DND-41 (cell line): Measurements from ENCODE around the gene STARD3.

Experiments
- ATAC-seq: fragments of 200-7000 bp; cut with Tn5 transposase; 3 replicates; pipeline ENCODE4 v1.9.1; 2021; ENCODE audit warnings: low read depth; ENCODE audit not compliant: insufficient read depth
- DNase-seq: peaks from one replicate; pipeline ENCODE4 v3.0.0-alpha.2; 2020
- H2AFZ ChIP-seq: 2 replicates; pipeline ENCODE4 v1.6.0; 2012; ENCODE audit warnings: low read depth, low read length
- H3K27ac ChIP-seq: 2 replicates; pipeline ENCODE4 v1.5.1; 2012; ENCODE audit warnings: low read length, inconsistent platforms
- H3K27me3 ChIP-seq: fragments of 200-600 bp; sonication (generic); 2 replicates; pipeline ENCODE4 v1.6.0; 2012; ENCODE audit warnings: low read length, mild to moderate bottlenecking, inconsistent platforms; ENCODE audit not compliant: insufficient read depth, poor library complexity
- H3K36me3 ChIP-seq: 2 replicates; pipeline ENCODE4 v1.5.1; 2012; ENCODE audit warnings: low read length, inconsistent platforms; ENCODE audit not compliant: insufficient read depth
- H3K4me1 ChIP-seq: 2 replicates; pipeline ENCODE4 v1.5.1; 2012; ENCODE audit warnings: mild to moderate bottlenecking, low read length; ENCODE audit not compliant: insufficient read depth
- H3K4me2 ChIP-seq: 2 replicates; pipeline ENCODE4 v1.6.0; 2012; ENCODE audit warnings: mild to moderate bottlenecking, moderate library complexity, low read length, inconsistent platforms; ENCODE audit not compliant: insufficient read depth
- H3K4me3 ChIP-seq, 2 experiments: fragments of 200-600 bp in 1 of 2; shearing (Covaris generic) in 1 of 2; 2 replicates each; pipeline ENCODE4 v1.5.1; 2012 to 2016; ENCODE audit warnings: inconsistent platforms in 2 of 2, low read length in 2 of 2, mild to moderate bottlenecking in 2 of 2, low read depth in 1 of 2, moderate library complexity in 1 of 2
- H3K79me2 ChIP-seq: 2 replicates; pipeline ENCODE4 v1.6.0; 2012; ENCODE audit warnings: low read length, inconsistent platforms; ENCODE audit not compliant: insufficient read depth
- H3K9ac ChIP-seq: 2 replicates; pipeline ENCODE4 v1.6.0; 2012; ENCODE audit warnings: low read depth, mild to moderate bottlenecking, inconsistent platforms, low read length, moderate library complexity
- H3K9me3 ChIP-seq: 2 replicates; pipeline ENCODE4 v1.5.1; 2012; ENCODE audit warnings: low read length, moderate library complexity, mild to moderate bottlenecking, inconsistent platforms; ENCODE audit not compliant: insufficient read depth, severe bottlenecking
- H4K20me1 ChIP-seq: 2 replicates; pipeline ENCODE4 v1.6.0; 2012; ENCODE audit warnings: low read length; ENCODE audit not compliant: insufficient read depth
- EZH2 ChIP-seq: IDR thresholded peaks from 3 replicates; pipeline ENCODE4 v1.6.1; 2012; ENCODE audit warnings: borderline replicate concordance, low read depth, mild to moderate bottlenecking, moderate library complexity, low read length, inconsistent platforms; ENCODE audit not compliant: severe bottlenecking
- TF ChIP-seq, protein P1 (sequence below): IDR thresholded peaks from 2 replicates; pipeline ENCODE4 v1.5.1; 2012; ENCODE audit warnings: borderline replicate concordance, low read length, moderate library complexity, mild to moderate bottlenecking; ENCODE audit not compliant: poor library complexity, severe bottlenecking; ENCODE audit errors: extremely low read depth

Gene STARD3

DNA sequence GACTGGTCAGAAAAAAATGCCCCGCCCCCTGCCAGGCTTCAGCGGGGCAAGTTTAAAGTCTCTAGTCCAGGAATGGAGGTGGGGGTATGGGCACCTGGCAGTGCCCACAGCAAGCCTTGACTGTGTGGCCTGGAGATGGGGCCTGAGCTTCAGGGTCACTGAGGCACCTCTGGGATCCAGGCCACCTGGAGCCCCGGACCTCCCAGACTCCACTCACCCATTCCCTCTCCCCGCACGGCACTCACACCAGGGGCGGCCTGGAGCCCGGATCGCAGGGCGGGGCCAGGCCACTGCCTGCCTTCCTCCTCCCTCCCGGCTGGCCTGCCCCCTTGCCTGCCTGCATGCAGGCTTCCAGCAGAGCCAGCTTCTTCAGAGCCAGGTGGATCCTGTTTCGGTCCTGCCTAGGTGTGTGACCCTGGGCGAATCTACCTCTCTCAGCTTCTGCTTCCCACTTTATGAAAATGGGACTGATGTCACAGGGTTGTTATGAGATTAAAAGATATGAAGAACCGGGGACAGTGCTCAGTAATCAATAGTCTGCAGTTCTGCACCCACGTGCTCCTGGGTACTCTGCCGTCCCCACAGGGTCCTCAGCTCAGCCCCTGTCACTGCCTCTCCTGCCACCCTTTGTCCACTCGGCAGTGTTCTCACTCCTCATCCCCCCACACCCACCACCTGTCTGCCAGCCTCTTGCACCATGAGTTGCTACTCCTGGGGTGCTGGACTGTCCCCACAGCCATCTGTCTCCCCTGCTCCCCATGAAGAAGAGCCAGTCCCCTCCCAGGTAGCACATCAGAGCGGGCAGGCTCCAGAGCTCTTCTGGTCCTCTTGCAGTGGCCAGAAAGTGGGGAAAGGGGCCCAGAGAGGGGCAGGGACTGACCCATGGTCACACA, 27.0 kb downstream of the STARD3 start:
- H3K4me3 ChIP-seq: no peak overlapping the region
- no peak overlapping the region for H3K4me2 ChIP-seq
- H3K27me3 ChIP-seq: no peaks in the 10 kb centered on the region
- peaks cover 21% of the 10 kb centered on the region for H4K20me1 ChIP-seq
- ATAC-seq: no peak
- H2AFZ ChIP-seq: no peak overlapping the region
- no peak for DNase-seq
- no peak overlapping the region for H3K9ac ChIP-seq
- H3K36me3 ChIP-seq: peaks cover 41% of the 10 kb centered on the region
- no peaks in the 10 kb centered on the region for H3K79me2 ChIP-seq
- no peak overlapping the region for H3K27ac ChIP-seq
- TF ChIP-seq, protein P1, sequence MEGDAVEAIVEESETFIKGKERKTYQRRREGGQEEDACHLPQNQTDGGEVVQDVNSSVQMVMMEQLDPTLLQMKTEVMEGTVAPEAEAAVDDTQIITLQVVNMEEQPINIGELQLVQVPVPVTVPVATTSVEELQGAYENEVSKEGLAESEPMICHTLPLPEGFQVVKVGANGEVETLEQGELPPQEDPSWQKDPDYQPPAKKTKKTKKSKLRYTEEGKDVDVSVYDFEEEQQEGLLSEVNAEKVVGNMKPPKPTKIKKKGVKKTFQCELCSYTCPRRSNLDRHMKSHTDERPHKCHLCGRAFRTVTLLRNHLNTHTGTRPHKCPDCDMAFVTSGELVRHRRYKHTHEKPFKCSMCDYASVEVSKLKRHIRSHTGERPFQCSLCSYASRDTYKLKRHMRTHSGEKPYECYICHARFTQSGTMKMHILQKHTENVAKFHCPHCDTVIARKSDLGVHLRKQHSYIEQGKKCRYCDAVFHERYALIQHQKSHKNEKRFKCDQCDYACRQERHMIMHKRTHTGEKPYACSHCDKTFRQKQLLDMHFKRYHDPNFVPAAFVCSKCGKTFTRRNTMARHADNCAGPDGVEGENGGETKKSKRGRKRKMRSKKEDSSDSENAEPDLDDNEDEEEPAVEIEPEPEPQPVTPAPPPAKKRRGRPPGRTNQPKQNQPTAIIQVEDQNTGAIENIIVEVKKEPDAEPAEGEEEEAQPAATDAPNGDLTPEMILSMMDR: no peak
- TF ChIP-seq EZH2: no peak
- no peaks in the 10 kb centered on the region for H3K9me3 ChIP-seq
- H3K4me1 ChIP-seq: no peaks in the 10 kb centered on the region

DNA sequence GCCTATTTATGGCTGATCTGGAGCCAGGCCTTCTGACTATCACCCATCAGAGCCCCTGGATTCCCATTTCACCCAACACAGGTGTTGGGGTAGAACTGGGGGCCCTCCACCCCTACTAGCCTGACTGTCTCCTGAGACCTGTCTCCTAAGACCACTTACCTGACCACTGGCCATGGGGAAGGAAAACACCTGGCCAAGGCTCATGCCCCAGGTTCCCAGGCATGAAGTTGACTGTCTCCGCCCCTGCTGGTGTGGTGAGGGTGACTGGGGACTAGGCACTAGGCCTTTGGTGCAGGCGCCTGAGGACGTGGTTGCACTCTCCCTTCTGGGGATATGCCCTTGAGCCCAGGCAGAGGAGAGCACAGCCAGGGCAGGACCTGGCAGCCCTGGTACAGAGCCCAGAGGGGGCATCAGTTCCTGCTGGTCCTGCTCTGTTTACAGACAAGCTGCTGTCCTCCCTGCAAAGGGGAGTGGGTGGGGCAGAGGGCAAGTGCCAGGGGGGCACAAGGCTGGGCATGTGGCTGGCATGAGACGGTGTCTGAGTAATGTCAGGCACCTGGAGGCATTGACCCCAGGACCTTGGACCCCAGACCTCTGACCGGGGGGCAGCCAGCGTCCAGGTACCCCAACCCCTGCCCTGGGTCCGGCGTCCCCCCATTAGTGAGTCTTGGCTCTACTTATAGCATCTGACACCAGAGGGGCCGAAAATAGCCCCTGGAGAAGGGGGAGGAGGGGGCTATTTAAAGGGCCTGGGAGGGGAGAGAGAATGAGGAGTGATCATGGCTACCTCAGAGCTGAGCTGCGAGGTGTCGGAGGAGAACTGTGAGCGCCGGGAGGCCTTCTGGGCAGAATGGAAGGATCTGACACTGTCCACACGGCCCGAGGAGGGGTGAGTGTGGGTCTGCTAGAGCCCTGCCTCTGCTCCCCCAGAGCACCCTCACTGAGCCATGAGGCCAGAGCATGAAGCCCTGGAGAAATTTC, 27.9 kb downstream of the STARD3 start, which contains the start of gene TCAP:
TSS of gene TCAP (plus strand) at position 769 of the 981 bp plus-strand sequence. CDS start at position 780, 11 bp downstream.
- no peaks in the 10 kb centered on the region for H3K4me1 ChIP-seq
- H2AFZ ChIP-seq: no peak within 1 kb of the TSS
- no peaks in the 10 kb centered on the region for H3K9me3 ChIP-seq
- H3K9ac ChIP-seq: no peak within 1 kb of the TSS
- peaks cover 21% of the 10 kb centered on the region; the same call in 1 of the 2 replicates for H4K20me1 ChIP-seq
- no peak for TF ChIP-seq EZH2
- TF ChIP-seq, protein P1: no peak
- DNase-seq: no peak
- H3K79me2 ChIP-seq: no peaks in the 10 kb centered on the region
- peaks cover 33% of the 10 kb centered on the region for H3K36me3 ChIP-seq
- ATAC-seq: peak; percentile 27; the same call in 2 of the 3 replicates
- no peak within 1 kb of the TSS for H3K4me2 ChIP-seq
- no peak within 1 kb of the TSS for H3K27ac ChIP-seq
- no peak within 1 kb of the TSS for H3K4me3 ChIP-seq
- no peaks in the 10 kb centered on the region for H3K27me3 ChIP-seq

DNA sequence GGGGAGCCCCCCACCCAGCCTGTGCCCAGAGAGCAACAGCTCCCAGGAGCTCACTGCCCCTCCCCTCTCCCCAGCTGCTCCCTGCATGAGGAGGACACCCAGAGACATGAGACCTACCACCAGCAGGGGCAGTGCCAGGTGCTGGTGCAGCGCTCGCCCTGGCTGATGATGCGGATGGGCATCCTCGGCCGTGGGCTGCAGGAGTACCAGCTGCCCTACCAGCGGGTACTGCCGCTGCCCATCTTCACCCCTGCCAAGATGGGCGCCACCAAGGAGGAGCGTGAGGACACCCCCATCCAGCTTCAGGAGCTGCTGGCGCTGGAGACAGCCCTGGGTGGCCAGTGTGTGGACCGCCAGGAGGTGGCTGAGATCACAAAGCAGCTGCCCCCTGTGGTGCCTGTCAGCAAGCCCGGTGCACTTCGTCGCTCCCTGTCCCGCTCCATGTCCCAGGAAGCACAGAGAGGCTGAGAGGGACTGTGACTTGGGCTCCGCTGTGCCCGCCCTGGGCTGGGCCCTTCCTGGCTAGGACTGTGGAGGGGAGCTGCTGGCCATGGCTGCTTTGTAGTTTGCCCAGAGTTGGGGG, 28.8 kb downstream of the STARD3 start:
- no peaks in the 10 kb centered on the region for H3K27me3 ChIP-seq
- no peak overlapping the region for H3K4me3 ChIP-seq
- no peak overlapping the region for H3K4me2 ChIP-seq
- DNase-seq (peak; percentile 17), ATAC-seq (peak; percentile 54)
- H3K9ac ChIP-seq: no peak overlapping the region
- no peak overlapping the region for H3K27ac ChIP-seq
- H3K36me3 ChIP-seq: peaks cover 24% of the 10 kb centered on the region
- no peak for TF ChIP-seq EZH2
- TF ChIP-seq, protein P1: no peak
- H3K4me1 ChIP-seq: no peaks in the 10 kb centered on the region
- no peak overlapping the region for H2AFZ ChIP-seq
- H3K9me3 ChIP-seq: no peaks in the 10 kb centered on the region
- no peaks in the 10 kb centered on the region for H3K79me2 ChIP-seq
- H4K20me1 ChIP-seq: peaks cover 17% of the 10 kb centered on the region; the same call in 1 of the 2 replicates
